Measurements from ENCODE around the gene TNFRSF4.

The TNFRSF4 gene

DNA sequence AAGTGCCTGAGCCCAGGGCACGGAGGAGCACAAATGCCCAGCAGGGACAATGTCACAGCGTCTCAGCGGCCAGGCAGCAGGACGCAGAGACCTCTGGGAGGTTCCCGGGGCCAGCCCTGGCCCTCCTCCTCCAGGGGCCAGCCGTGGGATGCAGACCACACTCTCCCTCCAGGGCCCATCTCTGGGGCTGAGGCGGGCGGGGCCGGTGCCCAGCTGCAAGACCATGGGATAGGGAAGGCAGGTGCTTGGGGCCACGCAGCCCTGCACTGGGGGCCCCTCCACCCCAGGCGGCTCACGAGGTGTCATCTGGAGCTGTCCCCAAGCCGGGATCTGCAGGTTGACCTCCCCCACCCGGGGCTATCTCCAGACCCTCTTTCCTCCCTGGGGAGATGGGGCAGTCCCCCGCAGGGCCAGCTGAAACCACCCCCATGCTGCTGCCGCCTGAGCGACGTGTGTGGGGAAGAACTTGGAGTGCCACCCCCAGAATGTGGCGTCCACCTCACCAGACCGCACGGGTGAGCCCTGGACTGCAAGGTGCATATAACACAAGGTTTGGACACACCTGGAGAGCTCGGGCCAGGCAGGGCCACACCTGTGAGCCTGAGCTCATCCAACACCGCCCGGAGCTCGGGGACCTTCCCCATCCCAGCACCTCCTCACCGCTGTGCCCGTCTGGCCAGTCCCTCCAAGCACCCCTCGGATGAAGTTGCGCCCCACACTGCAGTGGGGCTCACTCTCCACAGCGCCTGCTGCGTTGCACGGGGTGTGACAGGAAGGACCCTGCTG lies 44.3 kb downstream of the TNFRSF4 start:
- DNase-seq (ENCODE audit: low read depth in 2 of 2) = no peak

GRCh38 chr1:1168451-1169411 lies 45.2 kb downstream of the TNFRSF4 start:
- DNase-seq (ENCODE audit: low read depth in 2 of 2) = no peak

DNA sequence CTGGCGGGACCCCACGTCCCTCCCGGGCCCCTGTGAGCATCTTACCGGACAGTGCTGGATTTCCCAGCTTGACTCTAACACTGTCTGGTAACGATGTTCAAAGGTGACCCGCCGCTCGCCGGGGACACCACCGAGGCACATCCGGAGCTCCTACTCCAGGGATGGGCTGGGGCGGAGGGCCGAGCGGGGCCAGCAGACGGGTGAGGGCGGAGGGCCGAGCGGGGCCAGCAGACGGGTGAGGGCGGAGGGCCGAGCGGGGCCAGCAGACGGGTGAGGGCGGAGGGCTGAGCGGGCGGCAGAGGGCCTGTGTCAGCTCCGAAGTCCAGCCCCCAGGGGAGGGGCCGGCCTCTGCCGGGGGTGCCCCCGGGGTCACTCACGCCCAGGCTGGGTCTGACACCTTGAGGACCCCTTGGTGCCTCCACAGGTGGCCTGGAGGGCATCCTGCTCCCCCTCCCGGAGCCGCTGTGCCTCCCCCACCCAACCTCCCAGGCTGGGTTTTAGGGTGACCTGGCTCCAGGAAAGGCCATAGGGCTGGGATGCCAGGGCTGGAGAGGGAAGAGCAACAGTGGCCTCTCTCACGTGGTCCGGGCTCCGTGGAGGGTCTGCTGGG lies 46.0 kb downstream of the TNFRSF4 start:
- no peak for DNase-seq (ENCODE audit: low read depth in 2 of 2)

DNA sequence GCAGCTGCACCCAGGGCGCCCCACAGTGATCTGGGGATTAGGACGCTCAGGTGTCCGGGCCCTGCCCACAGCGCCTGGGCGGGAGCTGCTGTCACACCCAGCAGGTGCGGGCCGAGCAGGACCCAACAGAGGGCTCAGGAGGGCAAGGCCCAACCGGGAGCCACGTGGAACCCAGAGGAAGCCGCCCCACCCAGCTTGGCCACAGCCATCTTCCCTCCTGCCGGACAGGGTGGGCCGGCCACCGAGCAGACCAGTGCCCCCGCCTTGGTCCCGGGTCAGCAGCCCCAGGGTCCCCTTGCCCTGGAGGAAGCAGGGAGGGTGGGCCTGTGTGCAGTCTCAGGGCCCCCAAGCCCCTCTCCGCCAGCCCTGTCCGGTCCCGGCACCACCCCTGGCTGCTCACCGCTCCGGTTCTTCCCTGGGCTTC lies 46.5 kb downstream of the TNFRSF4 start:
- DNase-seq (ENCODE audit: low read depth in 2 of 2) = no peak

DNA sequence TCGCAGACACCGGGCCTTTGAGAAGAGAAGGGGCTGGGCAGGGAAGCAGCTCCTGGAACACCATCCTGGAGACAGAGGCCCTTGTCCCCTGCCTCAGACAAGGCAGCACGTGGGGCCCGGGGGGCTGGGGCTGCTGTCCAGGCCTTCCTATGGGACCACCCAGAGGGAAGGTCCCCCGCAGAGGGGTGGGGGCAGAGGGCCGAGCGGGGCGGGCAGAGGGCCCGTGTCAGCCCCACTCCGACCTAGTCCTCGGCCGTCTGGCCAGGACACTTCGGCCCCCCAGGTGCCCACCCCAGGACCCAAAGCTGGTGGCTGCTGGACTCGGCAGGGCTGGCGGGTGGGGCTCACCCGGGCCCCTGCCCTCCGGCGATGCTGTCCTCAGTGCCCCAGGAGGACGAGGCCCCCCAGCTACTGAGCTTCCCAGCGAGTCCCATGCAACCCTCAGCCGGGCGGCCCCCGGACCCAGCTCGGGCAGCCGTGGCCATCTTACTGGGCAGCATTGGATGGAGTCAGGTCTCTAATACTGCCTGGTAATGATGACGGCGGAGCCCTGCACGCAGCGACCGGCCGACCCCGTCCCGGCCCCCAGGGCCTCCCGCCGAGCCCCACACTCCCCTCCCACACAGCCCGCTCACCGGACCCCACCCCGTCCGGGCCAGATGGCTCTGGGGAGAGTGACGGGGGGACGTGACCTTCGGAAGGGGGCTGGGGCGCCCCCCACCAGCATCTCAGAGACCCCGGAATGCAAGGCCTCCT lies 47.1 kb downstream of the TNFRSF4 start:
- no peak for DNase-seq (ENCODE audit: low read depth in 2 of 2)

DNA sequence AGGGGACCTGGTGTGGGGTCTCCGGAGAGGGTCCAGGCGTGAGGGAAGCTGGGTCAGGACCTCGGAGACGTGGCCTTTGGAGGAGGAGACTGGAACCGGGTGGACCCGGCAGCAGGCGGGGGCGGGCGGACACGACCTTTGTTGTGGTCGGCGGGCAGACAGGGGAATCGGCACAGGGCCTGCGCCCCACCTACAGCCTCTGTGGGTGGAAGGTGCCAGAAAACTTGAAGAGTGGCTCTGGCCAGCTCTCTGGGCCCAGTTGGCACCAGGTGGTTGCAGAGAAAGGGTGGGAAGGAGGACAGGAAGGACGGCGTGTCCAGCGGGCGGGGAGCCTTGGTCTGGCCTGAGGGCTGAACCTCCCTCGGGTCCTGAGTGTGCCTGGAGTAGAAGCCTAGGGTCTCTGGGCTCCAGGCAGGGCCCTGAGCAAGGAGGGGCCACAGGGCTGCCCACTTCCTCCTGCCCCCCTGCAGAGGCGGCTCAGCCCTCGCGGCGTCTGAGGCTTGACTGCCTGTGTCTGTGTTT lies 48.0 kb downstream of the TNFRSF4 start:
- DNase-seq (ENCODE audit: low read depth in 2 of 2) = no peak

DNA sequence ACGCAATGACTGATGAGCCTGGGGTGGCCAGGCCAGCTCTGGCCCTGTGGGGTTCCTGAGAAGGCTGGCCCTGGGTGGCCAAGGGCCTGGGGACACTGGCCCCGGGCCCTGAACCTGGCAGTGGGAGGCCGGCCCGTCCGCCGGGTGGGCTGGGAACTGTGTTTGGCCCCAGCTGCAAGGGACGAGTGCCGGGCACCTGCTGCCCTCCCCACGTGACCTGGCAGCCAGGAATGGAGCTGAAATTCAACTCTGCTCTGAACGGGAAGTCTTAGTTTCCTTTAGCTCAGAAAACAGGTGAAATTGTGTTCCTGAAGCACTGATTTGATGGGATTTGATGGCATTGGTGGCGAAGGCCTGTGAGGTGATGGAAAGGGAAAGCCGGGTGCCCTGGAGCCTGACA lies 48.5 kb downstream of the TNFRSF4 start:
- DNase-seq (ENCODE audit: low read depth in 2 of 2) = no peak

DNA sequence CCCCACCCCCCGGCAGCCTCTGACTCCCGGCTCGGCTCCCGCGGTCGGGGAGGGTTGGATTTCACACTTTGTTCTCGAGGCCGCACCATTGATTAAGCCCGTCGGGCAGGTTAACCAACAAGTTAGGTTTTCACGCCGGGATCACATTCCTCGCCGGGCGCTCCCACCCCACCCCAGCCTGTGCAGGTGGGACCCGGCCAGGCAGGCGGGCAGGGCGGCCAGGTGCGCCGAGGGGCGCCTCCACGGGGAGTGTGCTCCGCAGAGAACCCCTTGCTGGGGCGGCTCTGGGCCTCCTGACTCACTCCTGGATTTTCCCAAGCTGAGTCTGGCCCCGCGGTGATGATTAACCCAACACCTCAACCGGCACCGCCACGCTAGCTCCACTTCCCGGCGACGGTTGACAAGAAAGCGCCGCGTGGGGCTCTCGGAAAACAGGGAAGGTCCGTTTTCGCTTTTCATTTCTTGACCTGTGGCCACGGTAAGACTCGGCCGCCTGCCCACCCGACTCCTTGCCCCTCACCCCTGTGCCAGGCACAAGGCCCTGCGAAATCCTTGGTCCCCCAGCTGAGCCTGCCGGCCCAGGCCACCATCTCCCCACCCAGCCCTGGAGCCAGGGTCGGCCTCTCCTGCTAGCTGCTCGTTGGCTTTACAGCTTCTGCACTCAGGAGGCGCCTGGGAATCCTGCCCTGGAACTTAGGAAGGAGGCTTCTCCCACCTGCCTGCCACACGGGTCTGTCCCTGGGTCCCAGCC lies 49.1 kb downstream of the TNFRSF4 start:
- DNase-seq (ENCODE audit: low read depth in 2 of 2) = no peak

- no peak for DNase-seq (ENCODE audit: low read depth in 2 of 2)
Measured at GRCh38 chr1:1164361-1164700, 49.6 kb downstream of the TNFRSF4 start.

GRCh38 chr1:1163538-1164070 lies 50.3 kb downstream of the TNFRSF4 start:
- no peak for DNase-seq (ENCODE audit: low read depth in 2 of 2)

GRCh38 chr1:1162597-1163537 lies 51.1 kb downstream of the TNFRSF4 start:
- DNase-seq (ENCODE audit: low read depth in 2 of 2) = no peak

GRCh38 chr1:1161683-1162079 lies 52.3 kb downstream of the TNFRSF4 start:
- DNase-seq (ENCODE audit: low read depth in 2 of 2) = no peak
